Measurements from ENCODE around the gene MYH10. TPM values are rescaled to one million over a fixed set of nuclear protein-coding genes. Genes with fewer than 3 reads are reported as not detected.
"Not testable (repeated sequence)": the region's sequence is repeated elsewhere in the genome, so short reads cannot be mapped to it uniquely, and the experiment has no call there.

The MYH10 gene
- total RNA-seq, 1 donor from 2014 or later = 270 TPM

GRCh38 chr17:8664456-8665126 lies 34.1 kb upstream of the MYH10 start:
- H3K36me3 Mint-ChIP-seq (ENCODE audit: low read depth) = no peaks in the 10 kb centered on the region

GRCh38 chr17:8662973-8663372 lies 32.4 kb upstream of the MYH10 start:
- Mint-ChIP-seq H3K36me3 (ENCODE audit: low read depth) (no peaks in the 10 kb centered on the region), H3K27ac (ENCODE audit: unreplicated experiment) (no peak overlapping the region), H3K4me3 (no peak overlapping the region), H3K27me3 (ENCODE audit: low read depth) (no peaks in the 10 kb centered on the region), H3K4me1 (no peaks in the 10 kb centered on the region), H3K9me3 (no peaks in the 10 kb centered on the region)
- TF ChIP-seq CTCF (conservative IDR thresholded peaks at IDR 0.05) = no peak
- no peak for DNase-seq (ENCODE audit: low read depth, low spot score)

More at GRCh38 chr17:8664456-8665126, 34.1 kb upstream of the MYH10 start:
- Mint-ChIP-seq H3K4me1 (peaks cover 12% of the 10 kb centered on the region), H3K9me3 (no peaks in the 10 kb centered on the region), H3K27me3 (ENCODE audit: low read depth) (no peaks in the 10 kb centered on the region), H3K27ac (ENCODE audit: unreplicated experiment) (no peak overlapping the region), H3K4me3 (no peak overlapping the region)
- no peak for DNase-seq (ENCODE audit: low read depth, low spot score)
- no peak for TF ChIP-seq CTCF (conservative IDR thresholded peaks at IDR 0.05)

GRCh38 chr17:8662076-8662831 lies 31.7 kb upstream of the MYH10 start:
- Mint-ChIP-seq H3K4me1 (no peaks in the 10 kb centered on the region), H3K4me3 (no peak overlapping the region), H3K27me3 (ENCODE audit: low read depth) (no peaks in the 10 kb centered on the region), H3K36me3 (ENCODE audit: low read depth) (peaks cover 2% of the 10 kb centered on the region), H3K9me3 (peaks cover 4% of the 10 kb centered on the region), H3K27ac (ENCODE audit: unreplicated experiment) (no peak overlapping the region)
- no peak for DNase-seq (ENCODE audit: low read depth, low spot score)
- TF ChIP-seq CTCF (conservative IDR thresholded peaks at IDR 0.05) = no peak

- not testable (repeated sequence) for H3K4me1 Mint-ChIP-seq; H3K27ac Mint-ChIP-seq (ENCODE audit: unreplicated experiment); DNase-seq (ENCODE audit: low read depth, low spot score); H3K4me3 Mint-ChIP-seq; H3K27me3 Mint-ChIP-seq (ENCODE audit: low read depth); H3K9me3 Mint-ChIP-seq; H3K36me3 Mint-ChIP-seq (ENCODE audit: low read depth)
Measured at GRCh38 chr17:8660709-8661108, 30.2 kb upstream of the MYH10 start.

- H3K9me3 Mint-ChIP-seq = peaks cover 8% of the 10 kb centered on the region
- H3K27me3 Mint-ChIP-seq (ENCODE audit: low read depth) = no peaks in the 10 kb centered on the region
- peaks cover 2% of the 10 kb centered on the region for H3K36me3 Mint-ChIP-seq (ENCODE audit: low read depth)
- no peak for TF ChIP-seq CTCF (conservative IDR thresholded peaks at IDR 0.05)
- H3K27ac Mint-ChIP-seq (ENCODE audit: unreplicated experiment) = no peak overlapping the region
- H3K4me3 Mint-ChIP-seq = no peak overlapping the region
- no peak for DNase-seq (ENCODE audit: low read depth, low spot score)
- H3K4me1 Mint-ChIP-seq = no peaks in the 10 kb centered on the region
Measured at GRCh38 chr17:8659758-8660410, 29.4 kb upstream of the MYH10 start.

GRCh38 chr17:8658810-8659209 lies 28.3 kb upstream of the MYH10 start:
- H3K36me3 Mint-ChIP-seq (ENCODE audit: low read depth) = peaks cover 2% of the 10 kb centered on the region
- no peak for TF ChIP-seq CTCF (conservative IDR thresholded peaks at IDR 0.05)
- DNase-seq (ENCODE audit: low read depth, low spot score) = no peak
- H3K4me1 Mint-ChIP-seq = no peaks in the 10 kb centered on the region
- no peak overlapping the region for H3K4me3 Mint-ChIP-seq
- no peak overlapping the region for H3K27ac Mint-ChIP-seq (ENCODE audit: unreplicated experiment)
- H3K9me3 Mint-ChIP-seq = peaks cover 8% of the 10 kb centered on the region
- H3K27me3 Mint-ChIP-seq (ENCODE audit: low read depth) = no peaks in the 10 kb centered on the region
